Lower leg skin (tissue), 3 donors: ENCODE results near the gene LRRC26.

Experiments
- POLR2A ChIP-seq, 2 donors: fragments of 450-650 bp; IDR thresholded peaks; one replicate each; pipeline ENCODE4 v1.6.1; 2016 to 2017; ENCODE audit warnings: antibody characterized with exemption in 2 of 2, mild to moderate bottlenecking in 1 of 2, moderate library complexity in 1 of 2
- TF ChIP-seq, protein P1 (sequence below), 3 donors: fragments of 450-650 bp; IDR thresholded peaks; one replicate each; pipeline ENCODE4 v1.5.1; 2016; ENCODE audit warnings: antibody characterized with exemption in 3 of 3, mild to moderate bottlenecking in 3 of 3, moderate library complexity in 2 of 3

DNA sequence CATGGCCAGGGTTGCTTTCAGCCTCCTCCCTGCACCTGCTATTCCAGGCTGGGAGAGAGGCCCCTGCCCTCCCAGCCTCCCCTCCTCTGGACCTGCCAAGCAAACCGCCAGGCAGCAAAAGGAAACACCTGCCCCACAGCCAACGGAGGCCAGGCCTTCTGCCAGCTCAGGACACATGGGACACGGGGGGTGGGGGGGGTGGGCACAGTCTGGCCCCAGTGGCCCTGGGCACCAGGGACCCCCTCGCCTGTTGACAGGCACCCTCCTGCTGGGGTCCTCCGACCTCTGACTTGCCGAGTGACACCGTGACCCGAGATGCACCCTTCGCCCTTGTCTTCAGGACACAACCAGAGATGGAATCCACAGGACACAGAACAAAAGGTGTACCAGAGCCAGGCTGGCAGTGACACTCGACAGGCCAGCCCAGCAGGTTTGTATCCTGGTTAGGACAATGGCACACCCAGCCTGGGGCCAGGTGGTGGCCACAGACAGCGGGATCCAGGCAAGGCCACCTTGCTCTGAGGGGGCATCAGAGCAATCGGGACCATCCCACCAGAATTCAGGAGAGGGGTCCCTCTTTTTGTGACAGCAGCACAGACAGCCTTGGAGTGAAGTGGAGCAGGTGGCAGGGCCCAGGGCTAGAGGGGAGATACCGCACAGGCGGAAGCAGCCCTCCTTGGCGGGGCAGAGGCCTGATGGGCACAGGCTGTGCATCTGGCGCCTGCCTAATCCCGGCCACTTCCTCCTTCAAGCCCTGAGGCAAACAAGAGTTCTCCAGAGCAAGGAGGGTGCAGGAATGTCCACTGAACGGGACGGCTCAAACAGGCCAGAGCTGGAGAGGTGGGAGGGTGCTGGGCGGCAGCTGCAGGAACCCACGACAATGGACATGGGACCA lies 3.3 kb upstream of the LRRC26 start:
- TF ChIP-seq, protein P1, sequence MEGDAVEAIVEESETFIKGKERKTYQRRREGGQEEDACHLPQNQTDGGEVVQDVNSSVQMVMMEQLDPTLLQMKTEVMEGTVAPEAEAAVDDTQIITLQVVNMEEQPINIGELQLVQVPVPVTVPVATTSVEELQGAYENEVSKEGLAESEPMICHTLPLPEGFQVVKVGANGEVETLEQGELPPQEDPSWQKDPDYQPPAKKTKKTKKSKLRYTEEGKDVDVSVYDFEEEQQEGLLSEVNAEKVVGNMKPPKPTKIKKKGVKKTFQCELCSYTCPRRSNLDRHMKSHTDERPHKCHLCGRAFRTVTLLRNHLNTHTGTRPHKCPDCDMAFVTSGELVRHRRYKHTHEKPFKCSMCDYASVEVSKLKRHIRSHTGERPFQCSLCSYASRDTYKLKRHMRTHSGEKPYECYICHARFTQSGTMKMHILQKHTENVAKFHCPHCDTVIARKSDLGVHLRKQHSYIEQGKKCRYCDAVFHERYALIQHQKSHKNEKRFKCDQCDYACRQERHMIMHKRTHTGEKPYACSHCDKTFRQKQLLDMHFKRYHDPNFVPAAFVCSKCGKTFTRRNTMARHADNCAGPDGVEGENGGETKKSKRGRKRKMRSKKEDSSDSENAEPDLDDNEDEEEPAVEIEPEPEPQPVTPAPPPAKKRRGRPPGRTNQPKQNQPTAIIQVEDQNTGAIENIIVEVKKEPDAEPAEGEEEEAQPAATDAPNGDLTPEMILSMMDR (IDR thresholded peaks at IDR 0.05), result no peak
- no peak for TF ChIP-seq POLR2A (IDR thresholded peaks at IDR 0.05)
